Right lobe of liver (tissue), 6 donors: ENCODE results near the gene NRDC. TPM values are rescaled to one million over a fixed set of nuclear protein-coding genes. Genes with fewer than 3 reads are reported as not detected.

Experiments used
- ATAC-seq, 4 donors: fragments of 200-7000 bp; cut with Tn5 transposase; one replicate each; pipeline ENCODE4 v1.9.1; 2020; ENCODE audit warnings: mild to moderate bottlenecking in 4 of 4, moderate library complexity in 4 of 4
- DNase-seq, 3 donors: peaks; one replicate each; pipeline ENCODE4 v3.0.0-alpha.2; 2020
- H3K27ac ChIP-seq, 3 donors: fragments of 200-600 bp; one replicate each; pipeline ENCODE4 v1.8.0; 2022
- H3K27me3 ChIP-seq, 2 donors: fragments of 200-600 bp; one replicate each; pipeline ENCODE4 v1.8.0; 2022
- H3K36me3 ChIP-seq, 4 donors: fragments of 200-600 bp; sonication (generic) in 1 of 4; one replicate each; pipeline versions ENCODE4 v1.5.1 to v1.8.0; 2017 to 2022; ENCODE audit warnings: control low read depth in 1 of 4
- H3K4me1 ChIP-seq, 4 donors: fragments of 200-600 bp; sonication (generic) in 1 of 4; one replicate each; pipeline versions ENCODE4 v1.5.1 to v1.8.0; 2017 to 2022; ENCODE audit warnings: control low read depth in 1 of 4
- H3K4me3 ChIP-seq, 3 donors: fragments of 200-600 bp; one replicate each; pipeline ENCODE4 v1.8.0; 2022
- H3K9me3 ChIP-seq, 4 donors: fragments of 200-600 bp; sonication (generic) in 1 of 4; one replicate each; pipeline versions ENCODE4 v1.5.1 to v1.8.0; 2017 to 2022; ENCODE audit warnings: control low read depth in 1 of 4
- CTCF ChIP-seq, 4 donors: fragments of 200-600 bp in 3 of 4; fragments of 450-650 bp in 1 of 4; IDR thresholded peaks; one replicate each; pipeline versions ENCODE4 v1.5.1 to v1.8.0; 2016 to 2022; ENCODE audit warnings: antibody characterized with exemption in 4 of 4, mild to moderate bottlenecking in 2 of 4
- POLR2A ChIP-seq: fragments of 450-650 bp; IDR thresholded peaks from one replicate; pipeline ENCODE4 v1.6.1; 2017; ENCODE audit warnings: antibody characterized with exemption, mild to moderate bottlenecking
- WGBS: methylation state at CpG from one replicate; pipeline ENCODE4 v1.1.6; 2018; ENCODE audit warnings: low coverage, low lambda C conversion rate; ENCODE audit not compliant: insufficient coverage; ENCODE audit errors: missing lambda C conversion rate; 5-methylcytosine and 5-hydroxymethylcytosine counted together
- intact Hi-C, 2 donors: fragments of 100-400 bp; cut with DNase I; formaldehyde crosslinking; loops; one replicate each; pipeline versions ENCODE4 v1.11.2 to v1.14.1; 2022
- total RNA-seq, 6 experiments: library from RNA; depleted of rRNA in 2 of 6; stranded (reverse); fragments of >200 nt in 2 of 6; fragmentation: NEBNext Ultra II Directional in 3 of 6; extraction: Animal tissue kit (Norgen Biotek cat#: 25700) in 3 of 6; gene quantifications; one replicate each; pipeline versions ENCODE4 v1.1.0 to v1.2.4, GENCODE V29; 2016 to 2023
- donor health status: DM: no; HTN: yes; CAD: no.
- donor health status: DM: no; HTN: no; CAD: no.
- donor health status: DM: no; HTN: no; CAD: no.
- donor health status: DM: no; HTN: yes; CAD: no.
- donor health status: DM: no; HTN: yes; CAD: no.

The NRDC gene
- total RNA-seq, 6 experiments from 2014 or later = 57.9 to 88.0 (median 84.4) TPM

GRCh38 chr1:51871351-51871975 lies 7.1 kb downstream of the NRDC start:
- Histone ChIP-seq H3K4me1 (peaks cover 0 to 22% (median 4%) of the 10 kb centered on the region in 4 donors), H3K27me3 (no peaks in the 10 kb centered on the region), H3K9me3 (no peaks in the 10 kb centered on the region), H3K4me3 (no peak overlapping the region), H3K27ac (no peak overlapping the region), H3K36me3 (no peaks in the 10 kb centered on the region)
- no peak for TF ChIP-seq CTCF (IDR thresholded peaks at IDR 0.05)
- 89% methylated on average over 6 of the region's 6 CpGs for WGBS
- intact Hi-C loops = loop anchor here in 1 of 2 donors (10.0 kb wide), 1 partner anchor 57 kb away; no protein-coding TSS in a partner anchor
- ATAC-seq = no peak
- DNase-seq = no peak

GRCh38 chr1:51870603-51871350 lies 7.8 kb downstream of the NRDC start:
- TF ChIP-seq POLR2A (no peak), CTCF (IDR thresholded peaks at IDR 0.05) (no peak)
- no peak overlapping the region for H3K27ac ChIP-seq
- H3K4me3 ChIP-seq = no peak overlapping the region
- DNase-seq (no peak), ATAC-seq (no peak)
- no peaks in the 10 kb centered on the region for H3K27me3 ChIP-seq
- WGBS = 75% methylated on average over 6 of the region's 7 CpGs
- H3K4me1 ChIP-seq = peaks cover 0 to 17% (median under 1%) of the 10 kb centered on the region in 4 donors
- H3K9me3 ChIP-seq = no peaks in the 10 kb centered on the region
- H3K36me3 ChIP-seq = no peaks in the 10 kb centered on the region
- intact Hi-C loops = loop anchor here in 1 of 2 donors (10.0 kb wide), 1 partner anchor 56 kb away; no protein-coding TSS in a partner anchor

GRCh38 chr1:51867479-51868232 lies 10.9 kb downstream of the NRDC start:
- H3K27me3 ChIP-seq = no peaks in the 10 kb centered on the region
- DNase-seq (no peak), ATAC-seq (no peak)
- H3K4me3 ChIP-seq = no peak overlapping the region
- no peaks in the 10 kb centered on the region for H3K36me3 ChIP-seq
- H3K27ac ChIP-seq = no peak overlapping the region
- 93% methylated on average over 4 of the region's 4 CpGs for WGBS
- peaks cover 0 to 6% (median 0%) of the 10 kb centered on the region in 4 donors for H3K4me1 ChIP-seq
- intact Hi-C loops = no loop called here
- TF ChIP-seq CTCF (IDR thresholded peaks at IDR 0.05) (no peak), POLR2A (no peak)
- H3K9me3 ChIP-seq = no peaks in the 10 kb centered on the region

- Histone ChIP-seq H3K9me3 (no peaks in the 10 kb centered on the region), H3K27ac (no peak overlapping the region), H3K36me3 (no peaks in the 10 kb centered on the region), H3K27me3 (no peaks in the 10 kb centered on the region), H3K4me1 (peaks cover 0 to 3% (median 0%) of the 10 kb centered on the region in 4 donors), H3K4me3 (no peak overlapping the region)
- intact Hi-C loops = no loop called here
- ATAC-seq (peak in 1 of 4 donors; percentile 22), DNase-seq (no peak)
- no peak for TF ChIP-seq CTCF (IDR thresholded peaks at IDR 0.05)
- no peak for TF ChIP-seq POLR2A
- WGBS = 79% methylated on average over 2 of the region's 2 CpGs
Measured at GRCh38 chr1:51863384-51863783, 15.1 kb downstream of the NRDC start.
